ENCODE measurements around the gene NAGLU. TPM values are rescaled to one million over a fixed set of nuclear protein-coding genes. Genes with fewer than 3 reads are reported as not detected.

NAGLU gene
- 17.1 TPM for total RNA-seq
- polyA plus RNA-seq (ENCODE audit: insufficient read depth in 1 of 8, insufficient read length in 8 of 8, low replicate concordance in 1 of 8): 10 to 100 TPM; 15.4 to 24.1 (median 20.8) TPM
- long read RNA-seq, donor 1: 0 reads
- long read RNA-seq, donor 2, partial matches to known transcripts: 0 of 1 reads
- long read RNA-seq, donor 2, other reads (novel, unspliced or antisense): 0 of 1 reads
- long read RNA-seq, donor 3, transcript NAGLU-201 (6 exons, 2,544 nt): major isoform, 7 of 10 reads
- long read RNA-seq, donor 3, partial matches to known transcripts: 0 of 10 reads
- long read RNA-seq, donor 3, other reads (novel, unspliced or antisense): 0 of 10 reads
- long read RNA-seq, donor 4, partial matches to known transcripts: 0 of 3 reads
- long read RNA-seq, donor 4, other reads (novel, unspliced or antisense): 0 of 3 reads
- long read RNA-seq, donor 5, transcript NAGLU-201 (6 exons, 2,544 nt): major isoform, 11 of 14 reads
- long read RNA-seq, donor 5, partial matches to known transcripts: 0 of 14 reads
- long read RNA-seq, donor 5, other reads (novel, unspliced or antisense): 0 of 14 reads
- long read RNA-seq, donor 6, partial matches to known transcripts: 0 of 5 reads
- long read RNA-seq, donor 6, other reads (novel, unspliced or antisense): 0 of 5 reads
- long read RNA-seq, donor 7, partial matches to known transcripts: 6 of 12 reads
- long read RNA-seq, donor 7, other reads (novel, unspliced or antisense): 0 of 12 reads
- long read RNA-seq, donor 8: 0 reads
- long read RNA-seq, donor 9: 0 reads
- long read RNA-seq, donor 10, partial matches to known transcripts: 7 of 13 reads
- long read RNA-seq, donor 10, other reads (novel, unspliced or antisense): 0 of 13 reads
- long read RNA-seq, donor 11, transcript NAGLU-201 (6 exons, 2,544 nt): major isoform, 5 of 6 reads
- long read RNA-seq, donor 11, partial matches to known transcripts: 0 of 6 reads
- long read RNA-seq, donor 11, other reads (novel, unspliced or antisense): 0 of 6 reads

GRCh38 chr17:42536048-42536371 lies at the start of gene NAGLU:
Gene NAGLU, plus strand, starts transcription at chr17:42536241. Its CDS starts 32 bp downstream, at chr17:42536273.
- under 1% methylated on average over 40 of the region's 40 CpGs for WGBS (ENCODE audit: insufficient coverage)
- no peaks in the 10 kb centered on the region for H3K27me3 ChIP-seq (ENCODE audit: control insufficient read depth, insufficient read depth, low read length)
- DNase-seq: peak; percentile 97
- peaks cover 33% of the 10 kb centered on the region for H3K4me1 ChIP-seq (ENCODE audit: control insufficient read depth, insufficient read depth, low read length)
- H3K36me3 ChIP-seq (ENCODE audit: control insufficient read depth, insufficient read depth, low read length): peaks cover 33% of the 10 kb centered on the region
- H3K9me3 ChIP-seq (replicated peaks; ENCODE audit: control insufficient read depth, low read depth, low read length): no peaks in the 10 kb centered on the region
- H3K27ac ChIP-seq (ENCODE audit: low read length): peak within 1 kb of the TSS; percentile 94
- peak within 1 kb of the TSS; percentile 68 for H3K4me3 ChIP-seq (ENCODE audit: low read length)

GRCh38 chr17:42488032-42488431 lies 48.0 kb upstream of the NAGLU start:
- H3K27ac ChIP-seq (ENCODE audit: low read length): no peak overlapping the region
- 100% methylated on average over 1 of the region's 1 CpG for WGBS (ENCODE audit: insufficient coverage)

GRCh38 chr17:42493319-42493718 lies 42.7 kb upstream of the NAGLU start:
- Histone ChIP-seq H3K4me1 (ENCODE audit: control insufficient read depth, insufficient read depth, low read length) (no peaks in the 10 kb centered on the region), H3K4me3 (ENCODE audit: low read length) (no peak overlapping the region), H3K27me3 (ENCODE audit: control insufficient read depth, insufficient read depth, low read length) (no peaks in the 10 kb centered on the region), H3K36me3 (ENCODE audit: control insufficient read depth, insufficient read depth, low read length) (peaks cover 55% of the 10 kb centered on the region), H3K9me3 (replicated peaks; ENCODE audit: control insufficient read depth, low read depth, low read length) (no peaks in the 10 kb centered on the region), H3K27ac (ENCODE audit: low read length) (no peak overlapping the region)
- WGBS (ENCODE audit: insufficient coverage): no CpG with 5 or more reads among the region's 3 CpGs
- DNase-seq: no peak

More at GRCh38 chr17:42488032-42488431, 48.0 kb upstream of the NAGLU start:
- Histone ChIP-seq H3K4me1 (ENCODE audit: control insufficient read depth, insufficient read depth, low read length) (no peaks in the 10 kb centered on the region), H3K9me3 (replicated peaks; ENCODE audit: control insufficient read depth, low read depth, low read length) (no peaks in the 10 kb centered on the region), H3K27me3 (ENCODE audit: control insufficient read depth, insufficient read depth, low read length) (no peaks in the 10 kb centered on the region), H3K36me3 (ENCODE audit: control insufficient read depth, insufficient read depth, low read length) (peaks cover 64% of the 10 kb centered on the region), H3K4me3 (ENCODE audit: low read length) (no peak overlapping the region)
- DNase-seq: no peak

GRCh38 chr17:42494673-42495072 lies 41.4 kb upstream of the NAGLU start:
- Histone ChIP-seq H3K36me3 (ENCODE audit: control insufficient read depth, insufficient read depth, low read length) (peaks cover 53% of the 10 kb centered on the region), H3K4me3 (ENCODE audit: low read length) (no peak overlapping the region), H3K4me1 (ENCODE audit: control insufficient read depth, insufficient read depth, low read length) (no peaks in the 10 kb centered on the region), H3K27me3 (ENCODE audit: control insufficient read depth, insufficient read depth, low read length) (no peaks in the 10 kb centered on the region), H3K27ac (ENCODE audit: low read length) (no peak overlapping the region), H3K9me3 (replicated peaks; ENCODE audit: control insufficient read depth, low read depth, low read length) (no peaks in the 10 kb centered on the region)
- 86% methylated on average over 1 of the region's 4 CpGs for WGBS (ENCODE audit: insufficient coverage)
- no peak for DNase-seq

- no peak for DNase-seq
- no peaks in the 10 kb centered on the region for H3K27me3 ChIP-seq (ENCODE audit: control insufficient read depth, insufficient read depth, low read length)
- no peak overlapping the region for H3K4me3 ChIP-seq (ENCODE audit: low read length)
- H3K27ac ChIP-seq (ENCODE audit: low read length): no peak overlapping the region
- WGBS (ENCODE audit: insufficient coverage): no CpG with 5 or more reads among the region's 4 CpGs
- no peaks in the 10 kb centered on the region for H3K9me3 ChIP-seq (replicated peaks; ENCODE audit: control insufficient read depth, low read depth, low read length)
- H3K36me3 ChIP-seq (ENCODE audit: control insufficient read depth, insufficient read depth, low read length): peaks cover 50% of the 10 kb centered on the region
- no peaks in the 10 kb centered on the region for H3K4me1 ChIP-seq (ENCODE audit: control insufficient read depth, insufficient read depth, low read length)
Measured at GRCh38 chr17:42498828-42499227, 37.2 kb upstream of the NAGLU start.

- H3K36me3 ChIP-seq (ENCODE audit: control insufficient read depth, insufficient read depth, low read length): peaks cover 43% of the 10 kb centered on the region
- 100% methylated on average over 2 of the region's 5 CpGs for WGBS (ENCODE audit: insufficient coverage)
- H3K27me3 ChIP-seq (ENCODE audit: control insufficient read depth, insufficient read depth, low read length): no peaks in the 10 kb centered on the region
- H3K4me1 ChIP-seq (ENCODE audit: control insufficient read depth, insufficient read depth, low read length): no peaks in the 10 kb centered on the region
- H3K4me3 ChIP-seq (ENCODE audit: low read length): no peak overlapping the region
- H3K27ac ChIP-seq (ENCODE audit: low read length): no peak overlapping the region
- no peaks in the 10 kb centered on the region for H3K9me3 ChIP-seq (replicated peaks; ENCODE audit: control insufficient read depth, low read depth, low read length)
- DNase-seq: no peak
Measured at GRCh38 chr17:42502091-42502490, 34.0 kb upstream of the NAGLU start.

GRCh38 chr17:42502926-42503325 lies 33.1 kb upstream of the NAGLU start:
- DNase-seq: no peak
- no CpG with 5 or more reads among the region's 1 CpG for WGBS (ENCODE audit: insufficient coverage)
- Histone ChIP-seq H3K4me1 (ENCODE audit: control insufficient read depth, insufficient read depth, low read length) (no peaks in the 10 kb centered on the region), H3K27me3 (ENCODE audit: control insufficient read depth, insufficient read depth, low read length) (no peaks in the 10 kb centered on the region), H3K4me3 (ENCODE audit: low read length) (no peak overlapping the region), H3K36me3 (ENCODE audit: control insufficient read depth, insufficient read depth, low read length) (peaks cover 49% of the 10 kb centered on the region), H3K9me3 (replicated peaks; ENCODE audit: control insufficient read depth, low read depth, low read length) (no peaks in the 10 kb centered on the region), H3K27ac (ENCODE audit: low read length) (no peak overlapping the region)

- no peaks in the 10 kb centered on the region for H3K4me1 ChIP-seq (ENCODE audit: control insufficient read depth, insufficient read depth, low read length)
- H3K27me3 ChIP-seq (ENCODE audit: control insufficient read depth, insufficient read depth, low read length): no peaks in the 10 kb centered on the region
- no peaks in the 10 kb centered on the region for H3K9me3 ChIP-seq (replicated peaks; ENCODE audit: control insufficient read depth, low read depth, low read length)
- no peak overlapping the region for H3K4me3 ChIP-seq (ENCODE audit: low read length)
- H3K27ac ChIP-seq (ENCODE audit: low read length): no peak overlapping the region
- 97% methylated on average over 3 of the region's 4 CpGs for WGBS (ENCODE audit: insufficient coverage)
- DNase-seq: no peak
- H3K36me3 ChIP-seq (ENCODE audit: control insufficient read depth, insufficient read depth, low read length): peaks cover 59% of the 10 kb centered on the region
Measured at GRCh38 chr17:42507671-42508070, 28.4 kb upstream of the NAGLU start.

- 91% methylated on average over 6 of the region's 12 CpGs for WGBS (ENCODE audit: insufficient coverage)
- H3K4me1 ChIP-seq (ENCODE audit: control insufficient read depth, insufficient read depth, low read length): no peaks in the 10 kb centered on the region
- no peaks in the 10 kb centered on the region for H3K27me3 ChIP-seq (ENCODE audit: control insufficient read depth, insufficient read depth, low read length)
- no peaks in the 10 kb centered on the region for H3K9me3 ChIP-seq (replicated peaks; ENCODE audit: control insufficient read depth, low read depth, low read length)
- H3K27ac ChIP-seq (ENCODE audit: low read length): no peak overlapping the region
- no peak overlapping the region for H3K4me3 ChIP-seq (ENCODE audit: low read length)
- peaks cover 57% of the 10 kb centered on the region for H3K36me3 ChIP-seq (ENCODE audit: control insufficient read depth, insufficient read depth, low read length)
- DNase-seq: no peak
Measured at GRCh38 chr17:42508426-42509165, 27.4 kb upstream of the NAGLU start.
